Effector memory CD4-positive, alpha-beta T cell (primary cell): ENCODE measurements around the gene HTRA1.

Experiments
- DNase-seq, 3 donors: peaks; one replicate each; pipeline ENCODE4 v3.0.0-alpha.2; 2020
- H3K27ac ChIP-seq: 2 replicates; pipeline ENCODE4 v1.7.0; 2013; ENCODE audit warnings: mild to moderate bottlenecking, low read length, moderate library complexity; ENCODE audit not compliant: insufficient read depth, poor library complexity, severe bottlenecking
- H3K27me3 ChIP-seq: replicated peaks from 2 replicates; pipeline ENCODE4 v1.7.0; 2013; ENCODE audit warnings: mild to moderate bottlenecking, low read length; ENCODE audit not compliant: insufficient read depth, control insufficient read depth, poor library complexity, severe bottlenecking
- H3K36me3 ChIP-seq: 2 replicates; pipeline ENCODE4 v1.7.0; 2013; ENCODE audit warnings: mild to moderate bottlenecking, low read length, moderate library complexity; ENCODE audit not compliant: control insufficient read depth, insufficient read depth
- H3K4me1 ChIP-seq: 2 replicates; pipeline ENCODE4 v1.7.0; 2013; ENCODE audit warnings: low read length, mild to moderate bottlenecking; ENCODE audit not compliant: control insufficient read depth, insufficient read depth, poor library complexity, severe bottlenecking
- H3K4me3 ChIP-seq: 2 replicates; pipeline ENCODE4 v1.7.0; 2013; ENCODE audit warnings: low read length, low read depth, mild to moderate bottlenecking; ENCODE audit not compliant: insufficient read depth, poor library complexity, severe bottlenecking
- H3K9me3 ChIP-seq: 2 replicates; pipeline ENCODE4 v1.7.0; 2013; ENCODE audit warnings: mild to moderate bottlenecking, low read length, moderate library complexity; ENCODE audit not compliant: control insufficient read depth

The HTRA1 gene

DNA sequence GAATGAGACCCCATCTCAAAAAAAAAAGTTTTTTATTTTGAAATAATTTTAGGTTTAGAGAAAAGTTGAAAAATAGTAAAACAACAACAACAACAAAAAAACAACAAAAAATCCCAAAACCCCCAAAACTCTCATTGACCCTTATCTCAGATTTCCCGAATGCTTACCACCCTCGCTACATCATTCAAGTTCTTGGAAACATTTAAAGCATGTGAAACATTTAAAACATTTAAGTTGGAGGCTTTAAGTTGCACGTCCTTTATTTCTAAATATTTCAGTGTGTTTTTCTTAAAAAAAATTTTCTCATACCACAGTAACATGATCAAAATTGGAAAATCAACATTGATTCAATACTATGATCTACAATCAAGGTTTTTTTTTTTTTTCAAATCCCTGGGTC, 7.3 kb upstream of the HTRA1 start:
- H3K27me3 ChIP-seq = peaks cover 19% of the 10 kb centered on the region

DNA sequence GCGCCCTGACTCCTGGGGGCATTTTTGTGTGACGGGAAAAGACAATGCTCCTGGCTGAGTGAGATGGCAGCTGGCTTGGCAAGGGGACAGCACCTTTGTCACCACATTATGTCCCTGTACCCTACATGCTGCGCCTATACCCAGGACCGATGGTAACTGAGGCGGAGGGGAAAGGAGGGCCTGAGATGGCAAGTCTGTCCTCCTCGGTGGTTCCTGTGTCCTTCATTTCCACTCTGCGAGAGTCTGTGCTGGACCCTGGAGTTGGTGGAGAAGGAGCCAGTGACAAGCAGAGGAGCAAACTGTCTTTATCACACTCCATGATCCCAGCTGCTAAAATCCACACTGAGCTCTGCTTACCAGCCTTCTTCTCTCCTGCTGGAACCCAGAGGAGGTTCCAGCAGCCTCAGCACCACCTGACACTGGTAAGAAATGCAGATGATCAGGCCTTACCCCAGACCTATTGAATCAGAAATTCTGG, 6.7 kb upstream of the HTRA1 start, which contains the start of gene ARMS2:
TSS of gene ARMS2 (plus strand) at position 51 of the 478 bp plus-strand sequence. CDS start at position 126, 75 bp downstream.
- H3K4me3 ChIP-seq = no peak within 1 kb of the TSS
- no peaks in the 10 kb centered on the region for H3K4me1 ChIP-seq
- no peaks in the 10 kb centered on the region for H3K9me3 ChIP-seq
- DNase-seq = no peak
- no peak within 1 kb of the TSS for H3K27ac ChIP-seq
- no peaks in the 10 kb centered on the region for H3K36me3 ChIP-seq
- peaks cover 25% of the 10 kb centered on the region for H3K27me3 ChIP-seq

More for the DNA sequence above, 7.3 kb upstream of the HTRA1 start:
- no peak for DNase-seq
- no peak overlapping the region for H3K4me3 ChIP-seq
- no peaks in the 10 kb centered on the region for H3K36me3 ChIP-seq
- H3K9me3 ChIP-seq = no peaks in the 10 kb centered on the region
- H3K27ac ChIP-seq = no peak overlapping the region
- no peaks in the 10 kb centered on the region for H3K4me1 ChIP-seq

DNA sequence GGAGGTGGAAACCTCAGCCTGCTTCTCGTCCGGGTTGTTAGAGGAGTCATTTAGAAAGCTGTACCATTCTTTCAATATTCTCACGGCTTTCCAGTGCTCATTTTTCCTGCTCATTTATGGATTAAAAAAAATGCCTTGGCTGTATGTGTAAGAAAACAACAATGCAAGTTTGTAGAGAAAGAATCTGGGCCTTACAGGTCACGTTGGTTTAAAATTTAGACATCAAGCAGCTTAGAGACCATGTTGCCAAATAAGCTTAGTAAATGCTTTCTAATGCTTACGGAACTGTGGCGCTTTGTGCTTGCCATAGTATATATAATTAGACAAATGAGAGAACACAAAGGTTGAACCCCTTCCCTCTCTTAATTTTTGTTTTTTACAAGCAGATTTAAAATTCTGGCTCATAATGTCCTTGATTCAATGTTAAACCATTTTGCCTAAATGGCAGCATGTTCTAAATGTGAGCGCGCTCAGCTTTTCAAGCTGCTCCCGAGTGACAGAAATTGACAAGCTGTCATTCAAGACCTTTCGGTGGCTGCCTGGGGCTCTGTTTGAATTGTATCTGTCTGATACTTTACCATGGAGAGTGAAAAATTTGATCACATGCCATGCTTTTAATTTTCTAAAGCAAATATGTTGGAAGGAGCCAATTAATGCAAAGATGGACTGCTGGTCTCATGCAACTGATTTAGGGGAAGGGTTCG, 5.8 kb upstream of the HTRA1 start:
- Histone ChIP-seq H3K27ac (no peak overlapping the region), H3K4me3 (no peak overlapping the region), H3K4me1 (peaks cover 7% of the 10 kb centered on the region), H3K27me3 (peaks cover 34% of the 10 kb centered on the region), H3K9me3 (no peaks in the 10 kb centered on the region), H3K36me3 (no peaks in the 10 kb centered on the region)
- DNase-seq = no peak

DNA sequence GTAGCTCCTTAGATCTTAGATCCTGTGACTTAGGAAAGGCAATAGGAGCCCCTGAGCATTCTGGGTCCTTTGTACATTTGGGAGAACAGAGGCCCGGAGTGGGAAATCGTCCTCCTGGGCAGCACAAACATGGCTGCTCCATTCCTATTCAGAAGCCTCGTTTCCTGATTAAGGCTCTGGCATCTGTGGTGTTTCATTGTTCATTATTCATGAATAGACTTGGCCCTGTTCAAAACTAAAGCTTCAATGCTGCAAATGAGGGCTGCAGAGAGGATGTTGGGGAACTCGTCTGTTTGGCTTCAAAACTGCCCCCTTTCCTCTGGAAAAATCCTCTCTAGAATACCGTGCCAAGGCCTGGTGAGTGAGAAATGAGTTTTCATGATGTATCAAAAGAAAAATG, 3.4 kb upstream of the HTRA1 start:
- Histone ChIP-seq H3K9me3 (no peaks in the 10 kb centered on the region), H3K27ac (no peak overlapping the region), H3K27me3 (peaks cover 46% of the 10 kb centered on the region), H3K4me1 (peaks cover 18% of the 10 kb centered on the region), H3K36me3 (no peaks in the 10 kb centered on the region), H3K4me3 (no peak overlapping the region)
- no peak for DNase-seq

DNA sequence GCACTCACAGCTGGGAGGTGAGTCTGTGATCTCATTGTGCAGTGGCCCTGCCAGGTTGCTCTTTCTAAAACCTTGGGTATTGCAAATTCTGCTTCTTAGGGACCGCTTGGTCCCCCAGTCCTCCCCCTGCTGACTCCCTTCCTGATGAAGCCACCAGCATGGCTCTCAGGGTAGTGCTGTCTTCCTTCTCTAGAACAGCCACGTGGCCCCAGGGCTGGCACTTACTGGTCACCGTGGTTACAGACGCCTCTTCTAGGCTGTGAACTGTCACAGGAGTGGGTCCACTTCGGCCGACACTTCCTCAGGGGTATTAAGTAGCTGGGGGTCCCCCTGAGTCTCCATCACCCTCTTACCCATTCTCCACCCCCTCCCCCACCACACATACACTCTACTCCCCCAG, 2.7 kb upstream of the HTRA1 start:
- DNase-seq = no peak
- H3K27me3 ChIP-seq = peaks cover 46% of the 10 kb centered on the region
- peaks cover 18% of the 10 kb centered on the region for H3K4me1 ChIP-seq
- no peak overlapping the region for H3K27ac ChIP-seq
- no peak overlapping the region for H3K4me3 ChIP-seq
- no peaks in the 10 kb centered on the region for H3K36me3 ChIP-seq
- H3K9me3 ChIP-seq = no peaks in the 10 kb centered on the region

DNA sequence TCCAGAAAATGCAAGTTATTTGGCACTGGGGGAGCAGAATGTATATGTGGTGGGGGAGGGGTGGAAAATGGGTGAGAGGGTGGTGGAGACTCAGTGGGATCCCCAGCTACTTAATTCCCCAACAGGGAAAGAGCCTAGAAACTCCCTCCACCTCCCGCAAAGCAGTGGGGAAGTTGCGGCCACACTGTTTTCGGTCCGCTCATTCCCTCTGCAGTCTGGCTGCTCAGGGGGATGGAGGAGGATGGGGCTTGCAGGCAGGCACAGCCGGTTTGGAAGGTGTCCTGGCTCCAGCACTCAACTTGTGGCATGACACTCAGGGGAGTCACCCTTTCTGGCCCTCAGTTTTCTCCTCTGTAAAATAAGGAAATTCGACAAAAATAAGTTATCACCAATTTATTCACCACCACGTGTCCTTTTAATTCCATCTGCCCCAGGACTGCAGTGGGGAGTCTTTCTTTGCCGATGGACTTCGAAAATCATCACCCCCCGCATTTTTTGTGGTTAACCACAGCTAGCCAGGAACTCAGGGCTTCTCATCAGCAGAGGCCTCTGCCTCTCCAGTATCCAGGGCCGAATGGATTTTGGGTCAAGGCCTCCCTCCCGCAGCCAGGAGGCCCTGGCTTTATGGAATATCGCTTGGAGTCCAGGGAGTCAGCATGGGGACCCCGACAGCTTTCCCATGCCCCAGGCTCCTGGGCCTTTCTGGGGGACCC, 1.6 kb upstream of the HTRA1 start:
- Histone ChIP-seq H3K27ac (no peak overlapping the region), H3K36me3 (no peaks in the 10 kb centered on the region), H3K4me1 (peaks cover 18% of the 10 kb centered on the region), H3K4me3 (no peak overlapping the region), H3K27me3 (peaks cover 46% of the 10 kb centered on the region), H3K9me3 (no peaks in the 10 kb centered on the region)
- DNase-seq = no peak

DNA sequence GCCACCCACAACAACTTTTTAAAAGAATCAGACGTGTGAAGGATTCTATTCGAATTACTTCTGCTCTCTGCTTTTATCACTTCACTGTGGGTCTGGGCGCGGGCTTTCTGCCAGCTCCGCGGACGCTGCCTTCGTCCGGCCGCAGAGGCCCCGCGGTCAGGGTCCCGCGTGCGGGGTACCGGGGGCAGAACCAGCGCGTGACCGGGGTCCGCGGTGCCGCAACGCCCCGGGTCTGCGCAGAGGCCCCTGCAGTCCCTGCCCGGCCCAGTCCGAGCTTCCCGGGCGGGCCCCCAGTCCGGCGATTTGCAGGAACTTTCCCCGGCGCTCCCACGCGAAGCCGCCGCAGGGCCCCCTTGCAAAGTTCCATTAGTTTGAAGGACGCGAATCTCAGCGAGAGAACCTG, 461 bp upstream of the HTRA1 start:
- Histone ChIP-seq H3K36me3 (no peaks in the 10 kb centered on the region), H3K27me3 (peaks cover 46% of the 10 kb centered on the region), H3K27ac (no peak overlapping the region), H3K4me1 (peaks cover 18% of the 10 kb centered on the region), H3K9me3 (no peaks in the 10 kb centered on the region), H3K4me3 (peak overlapping the region; percentile 60)
- no peak for DNase-seq

DNA sequence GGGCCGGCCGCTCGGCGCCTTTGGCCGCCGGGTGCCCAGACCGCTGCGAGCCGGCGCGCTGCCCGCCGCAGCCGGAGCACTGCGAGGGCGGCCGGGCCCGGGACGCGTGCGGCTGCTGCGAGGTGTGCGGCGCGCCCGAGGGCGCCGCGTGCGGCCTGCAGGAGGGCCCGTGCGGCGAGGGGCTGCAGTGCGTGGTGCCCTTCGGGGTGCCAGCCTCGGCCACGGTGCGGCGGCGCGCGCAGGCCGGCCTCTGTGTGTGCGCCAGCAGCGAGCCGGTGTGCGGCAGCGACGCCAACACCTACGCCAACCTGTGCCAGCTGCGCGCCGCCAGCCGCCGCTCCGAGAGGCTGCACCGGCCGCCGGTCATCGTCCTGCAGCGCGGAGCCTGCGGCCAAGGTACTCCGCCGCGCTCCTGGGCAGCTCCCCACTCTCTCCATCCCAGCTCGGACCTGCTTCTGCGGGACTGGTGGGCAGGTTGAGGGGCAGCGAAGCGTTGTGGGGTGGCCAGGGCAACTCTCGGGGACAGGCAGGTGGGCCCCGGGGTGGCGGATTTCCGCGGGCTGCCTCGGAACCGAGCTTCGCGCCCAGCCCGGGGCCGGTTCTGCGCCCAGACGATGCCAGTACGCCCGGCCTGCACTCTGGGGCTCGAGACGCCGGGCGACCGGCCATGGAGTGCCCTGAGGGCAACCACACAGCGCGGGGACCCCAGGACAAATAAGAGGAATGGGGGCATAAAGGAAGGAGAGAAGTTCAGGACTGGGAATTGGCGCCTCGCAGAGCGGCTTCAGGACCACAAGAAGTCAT, 578 bp downstream of the HTRA1 start:
- peaks cover 46% of the 10 kb centered on the region for H3K27me3 ChIP-seq
- H3K9me3 ChIP-seq = no peaks in the 10 kb centered on the region
- no peak for DNase-seq
- H3K4me3 ChIP-seq = peak overlapping the region; percentile 64
- H3K4me1 ChIP-seq = peaks cover 18% of the 10 kb centered on the region
- H3K36me3 ChIP-seq = no peaks in the 10 kb centered on the region
- H3K27ac ChIP-seq = no peak overlapping the region

DNA sequence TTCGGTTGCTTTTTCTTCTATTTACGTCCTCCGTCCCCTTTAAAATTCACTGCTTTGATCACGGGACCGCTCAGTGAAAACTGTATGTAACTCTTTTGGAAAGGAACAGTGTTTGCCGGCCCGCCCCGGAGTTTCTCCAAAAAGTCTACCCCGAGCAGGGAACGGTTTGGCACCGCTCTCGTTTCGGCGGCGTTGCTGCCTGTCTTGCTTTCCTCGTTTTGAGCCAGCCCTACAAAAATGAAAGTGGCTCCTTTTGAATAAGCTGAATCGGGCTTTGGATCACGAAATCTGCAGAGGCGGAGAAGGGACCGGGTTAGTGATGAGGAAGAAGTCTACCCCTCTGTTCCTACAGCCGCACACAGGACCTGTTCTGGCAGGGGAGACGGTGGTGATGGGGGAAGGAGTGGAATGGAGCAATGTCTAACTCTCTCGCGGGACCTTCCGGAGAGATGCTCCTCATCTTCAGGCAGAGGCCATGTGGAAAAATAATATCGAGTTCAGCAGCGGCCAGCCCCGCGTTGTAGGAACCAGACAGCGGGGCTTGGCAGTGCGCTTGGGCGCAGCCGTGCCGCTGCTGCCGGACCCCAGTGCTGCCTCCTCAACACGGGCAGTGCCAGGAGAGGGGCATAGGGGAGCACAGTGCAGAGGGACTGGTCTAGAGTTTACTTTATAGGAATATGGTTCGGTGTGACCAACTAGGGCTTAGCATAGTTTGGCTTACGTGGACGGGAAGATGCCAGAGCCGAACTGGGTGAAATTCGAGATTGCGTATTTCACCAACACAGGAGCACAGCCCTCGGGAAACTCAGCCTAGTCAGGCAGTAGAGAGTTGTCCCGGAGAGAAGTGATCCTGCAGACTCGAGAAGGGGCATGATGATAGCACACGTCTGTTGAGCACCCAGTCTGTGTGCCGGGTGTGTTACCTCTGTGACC, 1.4 kb downstream of the HTRA1 start:
- Histone ChIP-seq H3K4me1 (peaks cover 18% of the 10 kb centered on the region), H3K36me3 (no peaks in the 10 kb centered on the region), H3K9me3 (no peaks in the 10 kb centered on the region), H3K27me3 (peaks cover 38% of the 10 kb centered on the region), H3K27ac (no peak overlapping the region), H3K4me3 (peak overlapping the region; percentile 64)
- DNase-seq = no peak
